ENCODE data around the gene SMIM12.
"Not testable (repeated sequence)": the region's sequence is repeated elsewhere in the genome, so short reads cannot be mapped to it uniquely, and the experiment has no call there.

Gene SMIM12

GRCh38 chr1:34842073-34842472 is 17.5 kb downstream of the SMIM12 start:
- no peak for DNase-seq

GRCh38 chr1:34840426-34840825 is 19.1 kb downstream of the SMIM12 start:
- DNase-seq = no peak

DNA sequence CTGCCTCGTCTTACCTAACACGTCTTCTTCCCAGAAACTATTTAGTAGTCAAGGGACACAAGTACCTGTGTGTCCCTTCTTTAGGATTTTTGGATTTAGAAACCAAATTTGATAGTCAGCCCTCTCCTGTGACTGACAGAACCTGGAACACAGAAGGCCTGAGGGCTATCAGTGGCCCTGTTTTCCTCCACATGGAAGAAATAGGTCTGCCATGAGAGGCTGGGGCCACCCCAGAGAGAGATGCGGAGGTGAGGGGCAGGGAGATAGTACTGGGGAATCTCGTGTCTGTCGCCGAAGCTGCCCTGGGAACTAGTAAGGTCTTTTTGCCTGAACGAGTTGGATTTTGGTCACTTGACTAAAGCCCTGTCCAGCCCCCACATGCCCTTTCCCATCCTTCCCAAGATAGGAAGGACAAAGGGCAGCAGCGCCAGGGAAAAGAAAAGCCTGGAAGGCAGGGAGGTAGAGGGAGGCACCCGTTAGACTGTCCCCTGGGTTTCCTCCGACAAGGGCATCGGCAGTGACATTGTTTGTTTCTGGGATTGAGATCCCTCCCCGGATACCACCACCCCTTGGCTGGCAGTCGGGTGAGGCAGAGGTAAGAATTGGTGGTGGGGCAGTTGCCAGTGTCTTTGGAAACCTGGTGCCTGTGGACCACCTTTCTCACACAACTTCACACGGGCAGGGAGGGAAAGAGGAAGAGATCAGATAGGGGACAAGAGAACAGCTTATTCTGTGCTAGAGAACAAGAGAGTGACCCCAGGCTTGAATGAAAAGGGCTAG is 19.8 kb downstream of the SMIM12 start:
- DNase-seq = no peak

DNA sequence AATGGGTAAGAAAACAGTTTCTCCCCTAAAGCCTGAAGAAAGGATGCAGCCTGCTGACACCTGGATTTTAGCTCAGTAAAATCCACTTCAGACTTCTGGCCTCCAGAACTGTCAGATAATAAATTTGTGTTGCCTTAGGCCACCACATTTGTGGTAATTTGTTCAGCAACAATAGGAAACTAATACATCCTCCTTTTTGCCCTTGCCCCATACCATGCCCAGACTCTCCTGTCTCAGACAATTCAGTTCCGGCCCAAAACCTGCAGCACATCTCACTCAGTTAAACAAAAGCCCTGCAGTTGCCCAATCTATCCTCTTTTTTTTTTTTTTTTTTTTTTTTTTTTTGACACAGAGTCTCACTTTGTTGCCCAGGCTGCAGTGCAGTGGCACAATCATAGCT is 25.8 kb downstream of the SMIM12 start:
- no peak for DNase-seq

GRCh38 chr1:34831721-34832246 is 27.8 kb downstream of the SMIM12 start:
- DNase-seq = no peak

DNA sequence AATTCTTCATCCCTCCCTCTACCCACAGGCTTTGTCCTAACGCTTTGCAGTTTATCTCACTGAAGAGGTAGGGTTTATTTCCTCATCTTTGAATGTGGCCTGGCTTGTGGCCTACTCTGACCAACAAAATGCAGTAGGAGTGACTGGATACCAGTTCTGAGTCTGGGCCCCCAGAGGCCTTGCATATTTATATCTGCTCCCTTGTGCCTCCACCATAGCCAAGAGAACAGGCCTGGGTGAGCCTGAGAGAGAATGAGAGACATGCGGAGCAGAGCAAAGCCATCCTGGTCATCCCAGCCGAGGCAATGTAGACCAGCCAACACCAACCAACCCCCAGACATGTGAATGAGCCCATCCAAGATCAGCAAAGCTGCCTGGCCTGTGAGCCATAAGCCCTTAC is 30.3 kb downstream of the SMIM12 start:
- DNase-seq = no peak

DNA sequence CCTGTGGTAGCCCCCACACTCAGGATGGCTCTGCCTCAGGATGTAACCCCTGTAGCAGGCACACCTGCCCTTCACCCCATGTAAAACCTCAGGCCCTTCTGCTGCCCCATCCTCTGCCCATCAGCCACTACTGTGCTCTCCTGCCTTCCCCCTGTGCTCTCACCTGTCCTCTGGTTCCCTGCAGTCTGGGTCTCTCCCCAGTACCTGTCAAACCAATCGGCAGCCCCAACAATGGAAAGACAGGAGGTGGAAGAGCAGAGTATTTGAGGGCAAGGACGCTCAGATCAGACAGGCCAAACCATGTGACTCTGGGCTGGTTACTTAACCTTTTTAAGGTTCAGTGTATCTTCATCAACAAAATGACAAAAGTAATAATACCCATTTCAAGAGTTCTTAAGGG is 30.9 kb downstream of the SMIM12 start:
- no peak for DNase-seq

DNA sequence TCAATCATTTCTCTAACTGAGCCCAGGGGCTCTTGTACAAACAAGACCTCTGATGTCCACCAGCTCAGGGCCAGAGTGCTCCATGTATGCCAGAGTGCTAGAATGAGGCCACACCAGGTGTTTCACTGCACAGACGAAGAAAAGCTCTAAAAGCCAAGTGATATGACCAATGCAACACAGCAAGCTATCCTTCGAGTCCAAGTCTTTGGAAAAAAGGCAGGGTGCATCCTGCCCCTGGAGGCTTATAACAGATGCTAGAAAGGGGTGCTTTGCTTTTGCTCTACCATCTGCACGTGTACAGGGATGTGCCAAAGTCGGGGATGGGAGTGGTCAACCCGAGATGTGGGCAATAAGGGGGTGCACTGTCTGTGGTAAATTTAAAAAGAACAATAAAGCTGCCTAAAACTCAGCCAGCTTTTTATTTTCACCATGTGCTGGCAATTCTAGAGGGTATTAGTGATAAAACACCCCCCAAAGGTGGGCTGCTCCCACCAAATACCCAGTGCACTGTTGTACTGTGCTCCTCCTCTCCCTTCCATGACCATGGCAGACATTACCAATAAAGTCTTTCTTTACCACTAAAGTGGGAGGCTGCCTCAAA is 32.1 kb downstream of the SMIM12 start:
- DNase-seq = no peak

DNA sequence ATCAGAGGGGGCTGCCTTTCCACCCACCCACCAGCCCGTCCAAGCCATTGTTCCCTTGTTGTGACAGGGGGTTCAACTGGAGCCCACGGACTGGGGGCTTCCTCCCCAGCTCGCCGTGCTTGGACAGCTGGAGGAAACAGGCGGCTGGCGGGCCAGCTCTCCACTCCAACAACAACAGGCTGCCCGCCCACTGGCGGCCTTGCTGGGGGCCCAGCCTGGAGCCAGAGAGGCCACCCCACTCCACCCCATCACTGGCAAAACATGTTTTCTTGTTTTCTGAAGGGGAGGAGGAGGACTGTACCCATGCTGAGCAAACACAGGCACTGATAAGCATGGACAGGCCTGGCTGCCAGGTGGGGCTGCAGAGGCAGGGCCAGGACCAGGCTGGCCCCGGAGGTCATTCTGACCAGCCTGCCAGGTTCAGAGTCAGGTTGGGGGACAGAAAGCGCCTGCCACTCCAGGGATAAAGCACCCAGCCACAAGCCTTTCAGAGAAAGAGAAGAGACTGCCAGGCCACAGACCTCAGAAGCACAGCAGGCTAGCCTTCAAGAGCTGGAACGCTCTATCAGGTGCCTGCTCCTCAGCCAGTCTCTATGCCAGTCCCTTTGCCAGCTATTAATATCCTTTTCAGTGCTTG is 34.0 kb downstream of the SMIM12 start:
- no peak for DNase-seq

DNA sequence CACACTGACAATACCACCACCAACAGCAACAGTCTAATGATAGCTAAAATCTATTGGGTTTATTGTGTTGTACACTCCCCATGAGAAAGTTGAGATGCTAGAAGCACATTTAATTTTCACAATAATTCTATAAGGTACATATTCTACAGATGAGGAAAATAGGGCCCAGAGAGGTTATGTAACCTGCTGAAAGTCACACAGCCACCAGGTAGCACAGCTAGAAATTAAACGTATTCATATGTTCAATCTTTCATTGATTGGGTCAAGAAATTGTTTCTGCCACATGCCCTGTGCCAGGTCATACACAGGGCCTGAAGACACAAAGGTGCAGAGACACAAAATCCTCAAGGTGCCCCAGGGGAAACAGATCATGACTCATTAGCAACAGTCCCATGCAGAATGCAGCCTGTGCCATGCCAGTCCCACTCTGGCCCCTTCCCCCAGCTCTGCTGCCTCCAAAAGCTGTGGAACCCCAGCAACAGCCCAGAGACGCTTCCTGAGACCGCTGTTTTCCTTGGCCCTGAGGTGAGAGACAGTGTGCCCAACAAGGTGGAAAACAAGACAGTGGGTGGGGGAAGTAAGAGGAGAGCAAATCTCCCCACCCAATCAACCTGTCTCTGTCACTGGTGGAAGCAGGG is 34.6 kb downstream of the SMIM12 start:
- DNase-seq = no peak

- no peak for DNase-seq
Measured at GRCh38 chr1:34822202-34822601, 37.3 kb downstream of the SMIM12 start.

- not testable (repeated sequence) for DNase-seq
Measured at GRCh38 chr1:34818862-34819261, 40.7 kb downstream of the SMIM12 start.

- no peak for DNase-seq
Measured at GRCh38 chr1:34816778-34817177, 42.8 kb downstream of the SMIM12 start.

DNA sequence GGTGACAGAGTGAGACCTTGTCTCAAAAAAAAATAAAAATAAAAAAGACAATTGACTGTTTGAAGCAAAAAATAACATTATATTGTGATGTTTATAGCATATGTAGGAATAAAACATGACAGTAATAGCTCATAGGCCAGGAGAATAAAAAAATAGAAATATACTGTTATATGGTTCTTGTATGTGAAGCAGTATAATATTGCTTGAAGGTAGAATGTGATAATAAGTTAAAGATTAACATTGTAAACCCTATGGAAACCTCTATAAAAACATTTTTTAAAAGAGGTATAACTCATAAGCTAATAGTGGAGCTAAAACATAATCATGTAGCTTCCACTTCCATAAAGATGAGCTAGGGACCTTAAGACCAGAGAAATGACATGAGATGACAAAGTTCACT is 43.2 kb downstream of the SMIM12 start:
- no peak for DNase-seq

DNA sequence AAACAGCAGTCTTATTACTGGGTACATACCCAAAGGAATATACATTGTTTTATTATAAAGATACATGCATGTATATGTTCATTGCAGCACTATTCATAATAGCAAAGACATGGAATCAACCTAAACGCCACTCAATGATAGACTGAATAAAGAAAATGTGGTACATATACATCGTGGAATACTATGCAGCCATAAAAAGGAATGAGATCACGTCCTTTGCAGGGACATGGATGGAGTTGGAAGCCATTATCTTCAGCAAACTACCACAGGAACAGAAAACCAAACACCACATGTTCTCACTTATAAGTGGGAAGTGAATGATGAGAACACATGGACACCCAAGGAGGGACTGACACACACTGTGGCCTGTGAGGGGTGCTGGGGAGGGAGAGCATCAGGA is 48.8 kb downstream of the SMIM12 start:
- DNase-seq = not testable (repeated sequence)

- no peak for DNase-seq
Measured at GRCh38 chr1:34808051-34808810, 51.3 kb downstream of the SMIM12 start.

- DNase-seq = no peak
Measured at GRCh38 chr1:34806396-34806795, 53.2 kb downstream of the SMIM12 start.

- no peak for DNase-seq
Measured at GRCh38 chr1:34803770-34804169, 55.8 kb downstream of the SMIM12 start.
